ENCODE results near the gene GCNA.
"Not testable (repeated sequence)": the region's sequence is repeated elsewhere in the genome, so short reads cannot be mapped to it uniquely, and the experiment has no call there.

GCNA gene

GRCh38 chrX:71636438-71637252 is 58.4 kb downstream of the GCNA start:
- DNase-seq (ENCODE audit: extremely low read depth in 1 of 2, low read depth in 1 of 2): no peak

DNA sequence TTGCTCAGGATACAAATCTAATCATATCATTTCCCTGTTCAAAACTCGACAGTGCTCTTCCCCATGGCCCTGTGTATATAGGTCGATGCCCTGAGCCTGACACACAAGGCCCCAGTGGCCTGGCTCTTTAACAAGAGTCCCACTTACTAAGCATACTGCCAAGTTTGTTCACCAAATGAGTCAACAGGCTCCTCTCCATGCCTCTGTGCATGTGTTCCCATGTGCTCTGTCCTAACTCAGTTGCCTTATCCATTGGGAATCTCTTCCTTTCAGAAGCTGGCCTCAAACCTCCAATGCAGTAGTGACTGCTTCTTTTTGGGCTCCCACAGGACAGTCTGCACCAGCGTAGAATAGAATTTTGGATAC is 59.0 kb downstream of the GCNA start:
- no peak for DNase-seq (ENCODE audit: extremely low read depth in 1 of 2, low read depth in 1 of 2)

- DNase-seq (ENCODE audit: extremely low read depth in 1 of 2, low read depth in 1 of 2): no peak
These were observed 59.6 kb downstream of the GCNA start for GRCh38 chrX:71637848-71638247.

DNA sequence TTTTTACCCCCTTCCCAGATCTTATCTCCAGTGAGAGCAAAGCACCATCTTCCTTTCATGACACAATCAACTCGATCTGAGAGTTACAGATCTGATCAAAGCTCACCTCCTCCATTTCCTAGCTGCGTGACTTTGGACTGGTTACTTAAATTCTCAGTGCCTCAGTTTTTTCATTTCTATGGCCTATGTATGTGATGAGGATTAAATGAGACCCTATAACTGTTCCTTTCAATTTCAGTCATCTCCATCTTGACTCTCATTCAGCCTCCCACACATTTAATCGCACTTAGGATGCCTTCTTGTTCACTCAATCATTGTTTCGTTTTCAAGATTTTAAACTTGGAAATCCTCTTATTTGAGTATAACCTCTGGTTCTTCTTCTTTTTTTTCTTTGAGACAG is 60.2 kb downstream of the GCNA start:
- no peak for DNase-seq (ENCODE audit: extremely low read depth in 1 of 2, low read depth in 1 of 2)

DNA sequence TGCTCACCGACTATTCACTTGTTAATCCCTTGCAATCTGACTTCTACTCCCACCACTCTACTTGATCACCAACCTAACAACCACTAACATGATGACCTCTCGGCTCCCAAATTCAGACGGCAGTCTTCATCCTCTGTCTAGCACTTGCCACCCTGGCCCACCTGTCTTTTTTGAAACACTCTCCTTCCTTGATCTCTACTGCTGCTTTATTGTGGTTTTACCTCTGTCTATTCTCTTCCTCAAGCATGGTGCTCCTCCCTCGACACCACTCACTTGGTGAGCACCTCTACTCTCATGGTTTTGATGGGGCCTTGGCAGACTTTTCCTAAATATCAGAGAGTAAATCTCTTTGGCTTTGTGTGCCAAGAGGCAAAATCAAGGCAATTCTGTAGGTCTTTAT is 61.8 kb downstream of the GCNA start:
- no peak for DNase-seq (ENCODE audit: extremely low read depth in 1 of 2, low read depth in 1 of 2)

DNA sequence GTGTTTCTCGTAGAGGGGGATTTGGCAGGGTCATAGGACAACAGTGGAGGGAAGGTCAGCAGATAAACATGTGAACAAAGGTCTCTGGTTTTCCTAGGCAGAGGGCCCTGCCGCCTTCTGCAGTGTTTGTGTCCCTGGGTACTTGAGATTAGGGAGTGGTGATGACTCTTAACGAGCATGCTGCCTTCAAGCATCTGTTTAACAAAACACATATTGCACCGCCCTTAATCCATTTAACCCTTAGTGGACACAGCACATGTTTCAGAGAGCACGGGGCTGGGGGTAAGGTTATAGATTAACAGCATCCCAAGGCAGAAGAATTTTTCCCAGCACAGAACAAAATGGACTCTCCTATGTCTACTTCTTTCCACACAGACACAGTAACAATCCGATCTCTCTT is 66.2 kb downstream of the GCNA start:
- not testable (repeated sequence) for DNase-seq (ENCODE audit: extremely low read depth in 1 of 2, low read depth in 1 of 2)

DNA sequence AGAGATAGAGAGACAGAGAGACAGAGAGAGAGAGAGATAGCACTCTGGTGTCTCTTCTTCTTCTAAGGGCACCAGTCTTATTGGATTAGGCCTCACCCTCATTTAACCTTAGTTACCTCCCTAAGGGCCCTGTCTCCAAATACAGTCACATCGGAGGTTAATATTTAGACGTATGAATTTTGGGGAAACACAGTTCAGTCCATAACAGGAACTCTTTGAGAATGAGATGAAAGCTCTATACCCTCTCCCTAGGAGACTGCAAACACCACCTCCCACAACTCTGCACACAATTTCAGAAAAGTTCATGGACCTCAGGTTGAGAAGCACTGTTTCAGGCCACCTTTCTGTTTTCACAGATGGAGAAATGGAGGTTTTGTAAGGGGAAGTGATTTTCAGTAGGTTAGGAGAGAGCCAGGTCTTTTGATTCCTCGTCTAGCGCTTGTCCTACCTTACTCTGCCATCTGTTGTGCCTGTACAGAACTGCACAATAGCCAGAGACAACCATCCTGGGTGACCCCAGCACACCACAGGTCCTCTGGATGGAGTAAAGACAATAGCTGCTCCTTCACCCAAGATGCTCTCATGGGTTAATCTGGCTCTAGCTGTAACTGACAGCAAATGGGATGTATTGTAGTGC is 72.2 kb downstream of the GCNA start:
- DNase-seq (ENCODE audit: extremely low read depth in 1 of 2, low read depth in 1 of 2): no peak

DNA sequence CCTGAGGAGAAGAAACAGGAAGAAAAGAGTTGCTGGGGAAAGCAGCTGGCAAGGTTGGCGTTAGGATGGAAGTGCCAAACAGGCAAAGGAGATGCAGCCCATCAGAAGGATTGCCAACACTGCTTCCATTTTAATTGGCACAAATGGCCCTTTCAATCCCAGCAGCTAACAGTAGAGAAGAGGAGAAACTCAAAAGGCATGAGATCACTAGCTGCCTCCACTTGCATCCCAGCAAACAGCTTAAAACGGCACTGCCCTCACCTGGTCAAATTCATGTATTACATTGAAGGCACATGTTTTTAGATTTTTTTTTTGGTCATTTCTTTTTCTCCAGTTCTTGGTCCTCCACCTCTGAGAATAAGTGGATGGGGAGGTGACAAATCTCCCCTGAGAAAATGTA is 74.2 kb downstream of the GCNA start:
- DNase-seq (ENCODE audit: extremely low read depth in 1 of 2, low read depth in 1 of 2): no peak

GRCh38 chrX:71653344-71653743 is 75.1 kb downstream of the GCNA start:
- DNase-seq (ENCODE audit: extremely low read depth in 1 of 2, low read depth in 1 of 2): no peak

DNA sequence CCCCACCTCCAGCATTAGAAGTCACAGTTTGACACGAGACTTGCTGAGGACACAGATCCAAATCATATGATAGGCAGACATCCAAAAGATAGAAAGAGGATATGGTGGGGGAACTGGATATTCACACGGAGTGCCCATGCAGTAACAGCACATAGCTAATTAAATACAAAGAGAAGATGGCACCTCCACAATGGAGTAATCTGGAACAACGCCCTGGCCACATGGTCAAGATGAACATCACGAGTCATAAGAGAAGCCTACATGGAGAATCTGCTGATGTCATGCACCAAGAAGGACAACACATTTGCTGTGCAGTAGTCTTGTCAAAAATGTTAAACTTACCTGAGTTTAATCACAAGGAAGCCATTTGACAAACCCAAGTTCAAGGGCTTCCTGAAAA is 79.0 kb downstream of the GCNA start:
- DNase-seq (ENCODE audit: extremely low read depth in 1 of 2, low read depth in 1 of 2): no peak

GRCh38 chrX:71659342-71659741 is 81.1 kb downstream of the GCNA start:
- DNase-seq (ENCODE audit: extremely low read depth in 1 of 2, low read depth in 1 of 2): no peak

- DNase-seq (ENCODE audit: extremely low read depth in 1 of 2, low read depth in 1 of 2): no peak
These were observed 81.7 kb downstream of the GCNA start for GRCh38 chrX:71659959-71660358.

- DNase-seq (ENCODE audit: extremely low read depth in 1 of 2, low read depth in 1 of 2): no peak
These were observed 82.6 kb downstream of the GCNA start for GRCh38 chrX:71660562-71661416.

- no peak for DNase-seq (ENCODE audit: extremely low read depth in 1 of 2, low read depth in 1 of 2)
These were observed 83.7 kb downstream of the GCNA start for GRCh38 chrX:71661919-71662318.

DNA sequence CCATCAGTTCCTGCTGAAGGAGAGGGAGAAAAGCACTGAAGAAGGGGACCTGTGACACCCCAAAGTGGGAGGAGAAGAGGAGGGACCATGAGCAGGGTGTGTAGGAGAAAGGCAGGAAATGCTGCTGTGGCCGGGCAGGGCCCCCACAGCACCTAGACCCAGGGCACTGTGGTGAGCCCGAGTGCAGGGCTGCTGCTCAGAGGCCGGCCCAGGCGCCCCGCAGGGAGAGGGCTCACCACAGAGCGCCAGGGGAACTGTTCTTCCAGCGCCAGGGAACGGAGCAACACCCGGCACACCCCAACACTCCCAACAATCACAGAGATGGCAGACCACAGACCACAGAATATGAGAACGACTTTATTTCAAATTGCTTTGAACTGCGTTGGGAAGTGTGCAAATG is 84.4 kb downstream of the GCNA start:
- DNase-seq (ENCODE audit: extremely low read depth in 1 of 2, low read depth in 1 of 2): not testable (repeated sequence)
